SH-SY5Y (cell line): ENCODE results near the gene TAF1.

Experiments
- GATA2 ChIP-seq: IDR thresholded peaks from 2 replicates; pipeline ENCODE4 v1.6.1; 2011; ENCODE audit warnings: mild to moderate bottlenecking, low read depth, low read length
- GATA3 ChIP-seq: IDR thresholded peaks from 2 replicates; pipeline ENCODE4 v1.6.1; 2011; ENCODE audit warnings: low read depth, mild to moderate bottlenecking, low read length, moderate library complexity

Gene TAF1

DNA sequence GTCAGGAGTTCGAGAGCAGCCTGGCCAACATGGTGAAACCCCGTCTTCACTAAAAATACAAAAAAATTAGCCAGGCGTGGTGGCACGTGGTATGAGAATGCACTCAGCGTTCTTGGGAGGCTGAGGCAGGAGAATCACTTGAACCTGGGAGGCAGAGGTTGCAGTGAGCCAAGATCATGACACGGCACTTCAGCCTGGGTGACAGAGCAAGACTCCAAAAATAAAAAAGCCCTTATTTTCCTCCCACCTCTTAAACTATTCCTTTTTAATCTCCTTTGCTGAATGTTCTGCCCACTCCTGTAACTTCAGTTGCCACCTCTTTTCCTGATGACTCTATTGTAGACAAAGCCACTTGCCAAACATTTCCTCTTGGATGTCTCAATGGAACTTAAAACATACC is 72.6 kb downstream of the TAF1 start:
- TF ChIP-seq GATA2 (no peak), GATA3 (no peak)

DNA sequence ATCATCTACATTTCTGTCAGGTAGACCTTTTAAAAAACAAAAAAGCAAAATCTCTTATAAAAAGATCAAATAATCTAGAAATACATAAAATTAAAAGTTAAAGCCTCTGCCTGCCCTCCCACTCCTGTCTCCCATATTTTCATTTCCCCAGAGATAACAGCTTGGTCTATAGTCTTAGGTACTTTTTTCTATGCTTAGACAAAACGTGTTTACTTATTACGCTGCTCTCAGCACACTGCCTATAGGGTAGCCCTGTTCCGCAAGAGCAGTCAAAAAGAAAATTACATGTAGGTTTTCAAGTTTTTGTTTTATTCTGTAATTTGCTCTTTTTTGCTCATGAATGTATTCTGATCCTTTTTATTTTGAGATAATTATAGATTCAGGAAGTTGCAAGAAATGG is 73.3 kb downstream of the TAF1 start:
- no peak for TF ChIP-seq GATA2
- TF ChIP-seq GATA3 = no peak

DNA sequence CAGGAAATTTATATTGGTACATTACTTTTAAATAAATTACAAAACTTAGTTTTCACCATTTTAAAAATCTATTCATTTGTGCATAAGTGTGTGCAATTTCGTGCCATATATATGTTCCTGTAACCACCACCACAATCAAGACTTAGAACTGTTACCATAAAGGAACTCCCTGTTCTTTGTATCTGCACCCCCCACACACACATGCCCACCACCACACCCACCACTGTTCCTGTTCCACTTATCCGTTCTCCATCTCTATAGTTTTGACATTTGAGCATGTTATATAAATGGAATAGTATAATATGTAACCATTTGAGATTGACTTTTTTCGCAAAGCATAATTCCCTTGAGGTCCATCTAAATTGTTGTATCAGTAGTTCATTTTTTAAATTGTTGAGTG is 73.7 kb downstream of the TAF1 start:
- TF ChIP-seq GATA2 (no peak), GATA3 (no peak)

DNA sequence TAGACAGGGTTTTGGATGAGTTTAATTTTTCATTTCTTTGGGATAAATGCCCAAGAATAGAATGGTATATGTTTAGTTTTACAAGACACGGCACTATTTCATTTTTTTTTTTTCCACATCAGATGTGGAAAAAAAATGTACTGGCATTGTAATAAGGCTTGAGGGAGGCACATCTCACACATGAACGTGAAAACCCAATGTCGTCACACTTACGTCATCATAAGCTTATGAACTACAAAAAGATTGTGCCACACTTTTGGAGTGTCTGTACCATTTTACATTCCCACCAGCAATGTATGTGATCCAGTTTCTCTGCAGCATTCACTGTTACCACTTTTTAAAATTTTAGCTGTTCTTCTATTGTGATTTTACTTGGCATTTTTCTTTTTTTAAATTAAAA is 74.2 kb downstream of the TAF1 start:
- TF ChIP-seq GATA3 (no peak), GATA2 (no peak)

DNA sequence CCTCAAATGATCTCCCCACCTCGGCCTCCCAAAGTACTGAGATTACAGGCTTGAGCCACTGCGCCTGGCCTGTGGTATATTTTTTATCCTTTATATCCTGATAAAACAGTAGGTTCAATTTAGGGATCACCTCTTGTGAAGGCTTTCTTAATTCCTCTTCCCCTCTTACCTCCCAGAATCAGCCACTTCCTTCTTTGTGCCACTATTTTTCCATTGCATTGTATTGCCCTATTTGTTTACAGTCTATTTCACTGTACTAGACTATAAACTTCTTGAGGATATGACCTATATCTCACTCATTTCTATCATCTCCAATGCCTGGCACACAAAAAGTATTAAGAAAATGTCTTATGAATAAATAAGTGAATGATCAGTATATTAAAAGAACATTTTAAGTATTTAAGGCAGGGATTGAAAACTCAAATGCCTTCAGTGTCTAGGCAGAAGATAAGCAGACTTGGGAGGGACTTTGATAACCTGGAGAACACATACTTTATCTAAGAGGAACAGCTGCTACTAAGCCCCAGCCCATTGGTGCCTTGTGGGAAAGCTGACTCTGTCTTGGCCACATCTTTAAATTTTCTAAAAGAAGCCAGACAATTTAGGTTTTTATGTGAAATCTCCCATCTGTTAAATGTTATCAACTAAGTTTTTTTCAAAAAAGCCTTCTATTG is 84.4 kb downstream of the TAF1 start:
- TF ChIP-seq GATA2 (no peak), GATA3 (no peak)

DNA sequence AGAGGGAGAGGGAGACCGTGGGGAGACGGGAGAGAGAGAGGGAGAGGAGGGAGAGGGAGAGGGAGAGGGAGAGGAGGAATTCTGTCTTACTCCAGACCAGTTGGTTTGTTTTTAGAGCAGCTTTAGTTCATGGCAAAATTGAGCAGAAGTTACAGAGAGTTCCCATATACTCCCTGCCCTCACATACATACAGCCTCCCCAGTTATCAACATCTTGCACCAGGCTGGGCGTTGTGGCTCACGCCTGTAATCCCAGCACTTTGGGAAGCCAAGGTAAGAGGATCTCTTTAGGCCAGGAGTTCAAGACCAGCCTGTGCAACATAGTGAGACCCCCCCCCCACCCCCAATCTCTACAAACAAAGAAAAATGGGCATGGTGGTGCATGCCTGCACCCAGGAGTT is 86.9 kb downstream of the TAF1 start:
- TF ChIP-seq GATA2 = no peak
- TF ChIP-seq GATA3 = no peak

DNA sequence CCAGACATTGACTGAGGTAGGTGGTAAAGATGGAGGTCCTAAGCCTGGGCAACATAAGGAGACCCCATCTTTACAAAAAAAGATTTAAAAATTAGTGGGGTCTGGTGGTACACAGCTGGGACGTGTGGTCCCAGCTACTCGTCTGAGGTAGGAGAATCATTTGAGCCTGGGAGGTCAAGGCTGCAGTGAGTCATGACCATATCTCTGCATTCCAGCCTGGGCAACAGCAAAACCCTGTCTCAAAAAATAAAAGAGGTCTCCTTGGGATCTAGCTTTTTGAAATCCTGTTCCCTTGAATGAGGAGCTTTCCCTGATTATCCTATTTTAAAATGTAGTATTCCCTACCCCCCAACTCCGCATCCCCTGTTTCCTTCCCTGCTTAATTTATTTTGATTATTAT is 88.1 kb downstream of the TAF1 start:
- no peak for TF ChIP-seq GATA3
- TF ChIP-seq GATA2 = no peak

DNA sequence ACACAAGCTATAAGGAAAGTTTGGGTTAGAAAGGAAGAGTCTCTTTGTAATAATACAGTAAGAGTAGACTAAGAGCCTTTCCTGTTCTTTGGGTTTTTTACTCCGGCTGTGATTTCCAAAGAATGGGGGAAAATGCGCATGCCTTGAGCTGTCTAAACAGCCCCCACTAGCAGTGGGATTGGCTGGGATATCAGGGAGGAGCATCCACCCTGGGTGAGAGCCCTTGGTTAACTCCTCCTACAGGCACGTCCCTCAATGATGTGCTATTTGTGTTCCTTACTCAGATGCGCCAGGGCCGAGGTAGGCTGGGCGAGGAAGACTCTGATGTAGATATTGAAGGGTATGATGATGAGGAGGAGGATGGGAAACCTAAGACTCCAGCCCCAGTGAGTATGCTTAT is 92.7 kb downstream of the TAF1 start:
- no peak for TF ChIP-seq GATA3
- no peak for TF ChIP-seq GATA2

DNA sequence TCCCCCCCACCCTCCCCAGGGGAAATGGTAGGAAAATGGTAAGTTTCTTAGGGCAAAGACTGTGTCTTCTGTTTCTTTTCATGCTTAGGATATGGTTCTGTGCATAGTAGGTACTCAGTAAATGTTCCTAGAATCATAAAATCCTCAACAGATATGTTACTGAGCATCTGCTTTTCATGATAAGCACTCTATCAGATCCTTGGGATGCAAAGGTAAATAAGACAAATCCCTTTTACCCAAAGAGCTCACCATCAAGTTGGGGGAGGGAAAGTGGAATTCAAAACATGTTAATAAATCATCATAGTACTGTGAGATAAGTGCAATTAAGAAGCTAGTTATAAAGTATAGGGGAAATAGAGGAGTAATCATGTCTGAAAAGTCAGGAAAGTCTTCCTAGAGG is 98.8 kb downstream of the TAF1 start:
- TF ChIP-seq GATA2 = no peak
- no peak for TF ChIP-seq GATA3

DNA sequence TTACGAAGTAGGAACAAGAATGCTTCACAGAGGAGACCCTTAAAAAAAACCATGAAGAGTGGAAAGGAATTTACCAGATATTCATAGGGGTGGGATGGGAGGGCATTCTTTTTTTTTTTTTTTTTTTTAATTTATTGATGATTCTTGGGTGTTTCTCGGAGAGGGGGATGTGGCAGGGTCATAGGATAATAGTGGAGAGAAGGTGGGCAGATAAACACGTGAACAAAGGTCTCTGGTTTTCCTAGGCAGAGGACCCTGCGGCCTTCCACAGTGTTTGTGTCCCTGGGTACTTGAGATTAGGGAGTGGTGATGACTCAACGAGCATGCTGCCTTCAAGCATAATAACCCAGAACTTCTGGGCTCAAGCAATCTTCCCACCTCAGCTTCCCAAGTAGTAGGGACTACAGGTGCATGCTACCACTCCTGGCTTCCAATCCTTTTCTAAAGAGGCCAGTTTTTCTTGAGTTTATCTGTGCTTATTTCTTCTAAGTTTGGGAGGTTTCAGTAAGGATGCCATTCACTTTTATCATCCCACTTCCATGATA is 100.9 kb downstream of the TAF1 start:
- no peak for TF ChIP-seq GATA3
- no peak for TF ChIP-seq GATA2

DNA sequence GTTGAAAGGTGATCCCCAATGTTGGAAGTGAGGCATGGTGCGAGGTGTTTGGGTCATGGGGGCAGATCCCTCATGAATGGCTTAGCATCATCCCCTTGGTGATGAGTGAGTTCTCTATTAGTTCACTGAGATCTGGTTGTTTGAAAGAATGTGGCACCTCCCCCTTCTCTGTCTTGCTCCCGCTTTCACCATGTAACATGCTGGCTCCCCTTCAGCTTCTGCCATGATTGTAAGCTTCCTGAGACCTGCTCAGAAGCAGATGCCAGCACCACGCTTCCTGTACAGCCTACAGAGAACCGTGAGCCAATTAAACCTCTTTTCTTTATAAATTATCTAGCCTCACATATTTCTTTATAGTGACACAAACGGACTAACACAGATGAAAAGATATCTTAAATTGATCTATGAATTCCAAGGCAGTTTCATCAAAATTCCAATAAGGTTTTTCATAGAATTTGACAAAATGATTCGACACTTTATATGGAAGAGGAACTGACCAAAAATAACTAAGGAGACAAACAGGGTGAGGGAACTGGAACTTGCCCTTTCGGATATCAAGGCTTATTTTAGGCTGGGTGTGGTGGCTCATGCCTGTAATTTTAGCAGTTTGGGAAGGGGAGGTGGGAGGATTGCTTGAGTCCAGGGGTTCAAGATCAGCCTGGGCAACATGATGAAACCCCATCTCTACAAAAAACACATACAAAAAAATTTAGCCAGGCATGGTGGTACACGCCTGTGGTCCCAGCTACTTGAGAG is 109.8 kb downstream of the TAF1 start:
- TF ChIP-seq GATA2 (no peak), GATA3 (no peak)

DNA sequence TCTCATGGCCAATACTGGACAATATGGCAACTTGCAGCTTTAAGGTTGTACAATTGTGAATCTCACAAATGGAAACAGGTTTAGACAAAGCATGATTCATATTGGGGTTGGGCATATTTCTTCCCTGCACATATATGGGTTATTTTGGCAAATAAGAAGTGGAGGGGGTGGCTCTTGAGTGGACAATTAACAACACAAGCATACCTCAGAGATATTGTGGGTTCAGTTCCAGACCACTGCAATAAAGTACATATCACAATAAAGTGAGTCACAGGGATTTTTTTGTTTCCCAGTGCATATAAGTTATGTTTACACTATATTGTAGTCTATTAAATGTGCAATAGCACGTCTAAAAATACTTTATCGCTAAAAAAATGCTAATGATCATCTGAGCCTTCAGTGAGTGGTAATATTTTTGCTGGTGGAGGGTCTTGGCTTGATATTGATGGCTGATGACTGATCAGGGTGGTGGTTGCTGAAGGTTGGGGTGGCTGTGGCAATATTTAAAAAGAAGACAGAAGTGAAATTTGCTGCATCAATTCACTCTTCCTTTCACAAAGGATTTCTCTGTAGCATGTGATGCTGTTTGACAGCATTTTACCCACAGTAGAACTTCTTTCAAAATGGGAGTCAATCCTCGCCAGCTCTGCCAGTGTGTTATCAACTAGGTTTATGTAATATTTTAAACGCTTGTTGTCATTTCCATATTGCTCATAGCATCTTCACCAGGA is 116.2 kb downstream of the TAF1 start:
- TF ChIP-seq GATA3 (no peak), GATA2 (no peak)

DNA sequence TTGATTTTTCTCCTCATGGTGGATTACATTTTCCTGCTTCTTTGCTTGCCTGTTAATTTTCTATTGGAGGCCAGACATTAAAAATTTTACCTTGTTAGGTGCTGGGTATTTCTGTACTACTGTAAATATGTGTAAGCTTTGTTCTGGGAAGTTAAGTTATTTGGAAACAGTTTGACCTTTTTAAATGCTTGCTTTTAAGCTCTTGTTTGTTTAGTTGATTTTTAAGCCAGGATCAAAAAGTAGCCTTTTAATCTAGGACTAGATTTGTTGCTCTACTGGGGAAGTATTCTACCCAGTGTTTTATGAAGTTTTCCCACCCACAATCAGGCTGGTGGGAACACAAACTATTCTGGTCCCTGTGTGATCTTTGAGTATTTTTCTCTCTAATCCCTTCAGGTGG is 121.7 kb downstream of the TAF1 start:
- TF ChIP-seq GATA2 = no peak
- no peak for TF ChIP-seq GATA3

DNA sequence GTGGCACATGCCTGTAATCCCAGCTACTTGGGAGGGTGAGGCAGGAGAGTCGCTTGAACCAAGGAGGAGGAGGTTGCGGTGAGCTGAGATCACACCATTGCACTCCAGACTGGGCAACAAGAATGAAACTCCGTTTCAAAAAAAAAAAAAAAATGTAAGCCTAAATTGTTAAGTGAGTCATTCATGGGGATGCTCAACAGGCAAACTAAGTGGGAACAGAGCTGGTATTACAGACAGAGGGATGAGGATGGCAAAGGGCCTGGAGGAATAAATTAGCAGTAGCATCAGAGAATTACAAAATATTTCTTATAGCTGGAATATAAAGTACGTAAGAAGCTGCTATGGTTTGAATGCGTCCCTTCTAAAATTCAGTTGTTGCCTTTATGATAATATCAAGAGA is 123.4 kb downstream of the TAF1 start:
- TF ChIP-seq GATA3 = no peak
- TF ChIP-seq GATA2 = no peak
